Keratinocyte (primary cell): ENCODE data around the gene BANP.

Source experiments
- CTCF ChIP-seq, 3 experiments: IDR thresholded peaks in 1 of 3; conservative IDR thresholded peaks in 1 of 3; optimal IDR thresholded peaks in 1 of 3; 2 replicates in 2 of 3; 3 replicates in 1 of 3; pipeline versions ENCODE3 to v1.5.1; 2011; ENCODE audit warnings: low read length in 3 of 3, mild to moderate bottlenecking in 3 of 3, moderate library complexity in 2 of 3, control low read depth in 1 of 3, inconsistent platforms in 1 of 3; ENCODE audit not compliant: insufficient read depth in 2 of 3; ENCODE audit errors: extremely low read depth in 1 of 3
- EZH2 ChIP-seq: IDR thresholded peaks from one replicate; pipeline ENCODE4 v1.6.1; 2012; ENCODE audit warnings: inconsistent platforms, mild to moderate bottlenecking, low read length, moderate library complexity

GRCh38 chr16:87955302-87956097, 4.3 kb downstream of the BANP start:
- TF ChIP-seq CTCF (optimal IDR thresholded peaks at IDR 0.05 in 1 of 3, IDR thresholded peaks at IDR 0.05 in 1 of 3, conservative IDR thresholded peaks at IDR 0.05 in 1 of 3; ENCODE audit: extremely low read depth in 1 of 3, insufficient read depth in 2 of 3, low read length in 3 of 3) (no peak), EZH2 (no peak)
